NCI-H128 (cell line): ENCODE measurements around the gene ANGPTL1.

Experiments
- DNase-seq: peaks from one replicate; lab custom pipeline; 2025; ENCODE audit not compliant: unreplicated experiment; lab: John Stamatoyannopoulos, UW

The ANGPTL1 gene

GRCh38 chr1:178870944-178871343, at the start of gene ANGPTL1:
Gene ANGPTL1 (minus strand): TSS chr1:178871077. CDS start chr1:178865776, 5,301 bp downstream.
- DNase-seq: no peak

GRCh38 chr1:178919581-178919980, 48.7 kb upstream of the ANGPTL1 start:
- no peak for DNase-seq

- DNase-seq: no peak
Measured at GRCh38 chr1:178918955-178919354, 48.1 kb upstream of the ANGPTL1 start.

GRCh38 chr1:178918308-178918707, 47.4 kb upstream of the ANGPTL1 start:
- DNase-seq: no peak

GRCh38 chr1:178916448-178917174, 45.7 kb upstream of the ANGPTL1 start:
- no peak for DNase-seq

- DNase-seq: no peak
Measured at GRCh38 chr1:178912597-178912996, 41.7 kb upstream of the ANGPTL1 start.

GRCh38 chr1:178910023-178910422, 39.1 kb upstream of the ANGPTL1 start:
- no peak for DNase-seq

- no peak for DNase-seq
Measured at GRCh38 chr1:178908358-178908757, 37.5 kb upstream of the ANGPTL1 start.

- no peak for DNase-seq
Measured at GRCh38 chr1:178901482-178902125, 30.7 kb upstream of the ANGPTL1 start.

- no peak for DNase-seq
Measured at GRCh38 chr1:178899402-178899801, 28.5 kb upstream of the ANGPTL1 start.

GRCh38 chr1:178898401-178898800, 27.5 kb upstream of the ANGPTL1 start:
- no peak for DNase-seq

- DNase-seq: no peak
Measured at GRCh38 chr1:178895928-178896327, 25.1 kb upstream of the ANGPTL1 start.

- no peak for DNase-seq
Measured at GRCh38 chr1:178886551-178886950, 15.7 kb upstream of the ANGPTL1 start.

- no peak for DNase-seq
Measured at GRCh38 chr1:178885869-178886268, 15.0 kb upstream of the ANGPTL1 start.

- no peak for DNase-seq
Measured at GRCh38 chr1:178881950-178882349, 11.1 kb upstream of the ANGPTL1 start.

- DNase-seq: no peak
Measured at GRCh38 chr1:178877896-178878295, 7.0 kb upstream of the ANGPTL1 start.

GRCh38 chr1:178875936-178876335, 5.1 kb upstream of the ANGPTL1 start:
- no peak for DNase-seq

- no peak for DNase-seq
Measured at GRCh38 chr1:178874966-178875365, 4.1 kb upstream of the ANGPTL1 start.

- DNase-seq: no peak
Measured at GRCh38 chr1:178871551-178872320, 859 bp upstream of the ANGPTL1 start.

- DNase-seq: no peak
Measured at GRCh38 chr1:178870221-178870620, 656 bp downstream of the ANGPTL1 start.

- no peak for DNase-seq
Measured at GRCh38 chr1:178869119-178869697, 1.7 kb downstream of the ANGPTL1 start.

GRCh38 chr1:178868706-178869105, 2.2 kb downstream of the ANGPTL1 start:
- no peak for DNase-seq
